ENCODE results near the gene NUP155. TPM values are rescaled to one million over a fixed set of nuclear protein-coding genes. Genes with fewer than 3 reads are reported as not detected.
A peak's percentile ranks its signal among the peaks of the same experiment; 100 is the strongest.
"Not testable (repeated sequence)": the region's sequence is repeated elsewhere in the genome, so short reads cannot be mapped to it uniquely, and the experiment has no call there.

The NUP155 gene
- total RNA-seq, 1 experiment from 2014 or later = 63.9 TPM

DNA sequence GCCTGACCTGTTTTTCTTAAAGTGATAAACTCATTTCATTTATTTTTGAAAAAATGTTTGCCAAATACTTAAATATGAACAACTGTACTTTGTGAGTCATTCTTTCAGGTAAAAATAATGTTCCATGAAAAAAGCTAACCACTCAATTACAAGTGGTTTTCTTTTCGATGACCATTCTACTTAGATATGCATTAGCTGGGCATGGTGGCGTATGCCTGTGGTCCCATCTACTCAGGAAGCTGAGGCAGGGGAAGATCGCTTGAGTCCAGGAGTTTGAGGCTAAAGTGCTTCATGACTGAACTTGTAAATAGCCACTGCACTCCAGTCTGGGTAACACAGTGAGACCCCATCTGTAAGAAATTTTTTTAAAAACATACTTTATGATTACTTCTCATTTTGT, 4.2 kb upstream of the NUP155 start:
- ChIA-PET POLR2A (no interaction called here), CTCF (no interaction called here)
- DNase-seq = no peak
- Histone ChIP-seq H3K27me3 (replicated peaks; ENCODE audit: control insufficient read depth, insufficient read depth, low read length) (no peaks in the 10 kb centered on the region), H3K4me1 (no peaks in the 10 kb centered on the region), H3K9me3 (no peaks in the 10 kb centered on the region), H3K4me3 (ENCODE audit: low read depth, low read length) (no peak overlapping the region), H3K36me3 (ENCODE audit: control insufficient read depth, insufficient read depth, low read length) (no peaks in the 10 kb centered on the region)
- no peak overlapping the region for H3K27ac Mint-ChIP-seq (ENCODE audit: unreplicated experiment)
- no TSS peak for BruUV-seq (replicated peaks)
- no peaks in the 10 kb centered on the region for H3K9me3 Mint-ChIP-seq (ENCODE audit: unreplicated experiment)
- H3K36me3 Mint-ChIP-seq (ENCODE audit: insufficient read depth, unreplicated experiment) = peaks cover 7% of the 10 kb centered on the region
- no peak overlapping the region for H3K4me3 Mint-ChIP-seq (ENCODE audit: unreplicated experiment)
- intact Hi-C loops (cut with micrococcal nuclease; ENCODE audit: unreplicated experiment) = no loop called here
- TF ChIP-seq, protein P1, sequence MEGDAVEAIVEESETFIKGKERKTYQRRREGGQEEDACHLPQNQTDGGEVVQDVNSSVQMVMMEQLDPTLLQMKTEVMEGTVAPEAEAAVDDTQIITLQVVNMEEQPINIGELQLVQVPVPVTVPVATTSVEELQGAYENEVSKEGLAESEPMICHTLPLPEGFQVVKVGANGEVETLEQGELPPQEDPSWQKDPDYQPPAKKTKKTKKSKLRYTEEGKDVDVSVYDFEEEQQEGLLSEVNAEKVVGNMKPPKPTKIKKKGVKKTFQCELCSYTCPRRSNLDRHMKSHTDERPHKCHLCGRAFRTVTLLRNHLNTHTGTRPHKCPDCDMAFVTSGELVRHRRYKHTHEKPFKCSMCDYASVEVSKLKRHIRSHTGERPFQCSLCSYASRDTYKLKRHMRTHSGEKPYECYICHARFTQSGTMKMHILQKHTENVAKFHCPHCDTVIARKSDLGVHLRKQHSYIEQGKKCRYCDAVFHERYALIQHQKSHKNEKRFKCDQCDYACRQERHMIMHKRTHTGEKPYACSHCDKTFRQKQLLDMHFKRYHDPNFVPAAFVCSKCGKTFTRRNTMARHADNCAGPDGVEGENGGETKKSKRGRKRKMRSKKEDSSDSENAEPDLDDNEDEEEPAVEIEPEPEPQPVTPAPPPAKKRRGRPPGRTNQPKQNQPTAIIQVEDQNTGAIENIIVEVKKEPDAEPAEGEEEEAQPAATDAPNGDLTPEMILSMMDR (IDR thresholded peaks at IDR 0.05; ENCODE audit: insufficient read depth in 1 of 2, low read depth in 1 of 2, low read length in 1 of 2, severe bottlenecking in 1 of 2, unreplicated experiment in 1 of 2) = no peak
- H3K4me1 Mint-ChIP-seq (ENCODE audit: low read depth, unreplicated experiment) = peaks cover 5% of the 10 kb centered on the region
- no peaks in the 10 kb centered on the region for H3K27me3 Mint-ChIP-seq (ENCODE audit: insufficient read depth, unreplicated experiment)

DNA sequence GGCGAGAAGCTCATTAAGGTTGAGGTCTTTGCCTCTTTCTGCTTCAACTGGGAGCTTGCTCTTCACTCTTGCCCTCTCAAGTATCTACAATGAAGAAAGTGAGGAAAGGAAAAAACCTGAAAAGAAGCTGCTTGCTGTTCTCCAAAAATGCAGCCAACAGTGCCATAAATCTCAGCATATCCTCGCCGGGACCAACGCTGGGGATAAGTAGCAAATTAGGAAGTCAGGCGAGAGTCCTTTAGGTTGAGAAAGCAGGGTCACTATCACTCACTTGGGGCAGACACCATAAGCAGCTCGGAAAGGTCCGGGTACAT, 399 bp downstream of the NUP155 start:
- no peaks in the 10 kb centered on the region for H3K36me3 ChIP-seq (ENCODE audit: control insufficient read depth, insufficient read depth, low read length)
- no TSS peak for BruUV-seq (replicated peaks)
- no peaks in the 10 kb centered on the region for H3K9me3 ChIP-seq
- intact Hi-C loops (cut with micrococcal nuclease; ENCODE audit: unreplicated experiment) = no loop called here
- H3K27me3 Mint-ChIP-seq (ENCODE audit: insufficient read depth, unreplicated experiment) = no peaks in the 10 kb centered on the region
- TF ChIP-seq, protein P1 (IDR thresholded peaks at IDR 0.05; ENCODE audit: insufficient read depth in 1 of 2, low read depth in 1 of 2, low read length in 1 of 2, severe bottlenecking in 1 of 2, unreplicated experiment in 1 of 2) = no peak
- H3K27ac Mint-ChIP-seq (ENCODE audit: unreplicated experiment) = peak overlapping the region; percentile 97
- ChIA-PET CTCF (interaction anchor here (0.6 to 1.3 kb wide), 4 partner anchors 9 to 582 kb away, joined by 3 to 12 read pairs (median 6); partner anchors contain the start of gene WDR70), POLR2A (interaction anchor here (0.5 to 1.6 kb wide), 5 partner anchors 9 to 287 kb away, joined by 3 to 14 read pairs (median 4); partner anchors contain the start of genes CPLANE1 and WDR70)
- peak overlapping the region; percentile 90 for H3K4me3 ChIP-seq (ENCODE audit: low read depth, low read length)
- peaks cover 8% of the 10 kb centered on the region for H3K4me1 ChIP-seq
- DNase-seq = no peak
- H3K27me3 ChIP-seq (replicated peaks; ENCODE audit: control insufficient read depth, insufficient read depth, low read length) = no peaks in the 10 kb centered on the region
- H3K4me1 Mint-ChIP-seq (ENCODE audit: low read depth, unreplicated experiment) = peaks cover 17% of the 10 kb centered on the region
- H3K9me3 Mint-ChIP-seq (ENCODE audit: unreplicated experiment) = no peaks in the 10 kb centered on the region
- H3K36me3 Mint-ChIP-seq (ENCODE audit: insufficient read depth, unreplicated experiment) = peaks cover 28% of the 10 kb centered on the region
- H3K4me3 Mint-ChIP-seq (ENCODE audit: unreplicated experiment) = peak overlapping the region; percentile 92

DNA sequence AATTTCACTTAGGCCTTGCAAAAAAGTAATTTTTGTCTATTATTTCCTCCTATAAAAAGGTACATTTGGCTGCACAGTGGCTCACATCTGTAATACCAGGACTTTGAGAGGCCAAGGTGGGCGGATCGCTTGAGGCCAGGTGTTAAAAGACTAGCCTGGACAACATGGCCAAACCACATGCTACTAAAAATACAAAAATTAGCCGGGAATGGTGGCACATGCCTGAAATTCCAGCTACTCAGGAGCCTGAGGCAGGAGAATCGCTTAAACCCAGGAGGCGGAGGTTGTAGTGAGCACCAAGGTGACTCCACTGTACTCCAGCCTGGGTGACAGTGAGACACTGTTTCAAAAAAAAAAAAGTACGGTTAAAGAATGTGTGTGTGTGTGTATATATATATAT, 15.7 kb downstream of the NUP155 start:
- Mint-ChIP-seq H3K4me1 (ENCODE audit: low read depth, unreplicated experiment) (no peaks in the 10 kb centered on the region), H3K27ac (ENCODE audit: unreplicated experiment) (no peak overlapping the region), H3K4me3 (ENCODE audit: unreplicated experiment) (no peak overlapping the region), H3K36me3 (ENCODE audit: insufficient read depth, unreplicated experiment) (peaks cover 60% of the 10 kb centered on the region), H3K27me3 (ENCODE audit: insufficient read depth, unreplicated experiment) (no peaks in the 10 kb centered on the region), H3K9me3 (ENCODE audit: unreplicated experiment) (no peaks in the 10 kb centered on the region)
- peaks cover 1% of the 10 kb centered on the region; the same call in 1 of the 2 replicates for H3K36me3 ChIP-seq (ENCODE audit: control insufficient read depth, insufficient read depth, low read length)
- ChIA-PET POLR2A (no interaction called here), CTCF (no interaction called here)
- TF ChIP-seq, protein P1 (IDR thresholded peaks at IDR 0.05; ENCODE audit: insufficient read depth in 1 of 2, low read depth in 1 of 2, low read length in 1 of 2, severe bottlenecking in 1 of 2, unreplicated experiment in 1 of 2) = no peak
- H3K27me3 ChIP-seq (replicated peaks; ENCODE audit: control insufficient read depth, insufficient read depth, low read length) = no peaks in the 10 kb centered on the region
- BruUV-seq (replicated peaks) = no TSS peak
- H3K9me3 ChIP-seq = no peaks in the 10 kb centered on the region
- intact Hi-C loops (cut with micrococcal nuclease; ENCODE audit: unreplicated experiment) = no loop called here
- no peaks in the 10 kb centered on the region for H3K4me1 ChIP-seq
- no peak for DNase-seq
- no peak overlapping the region for H3K4me3 ChIP-seq (ENCODE audit: low read depth, low read length)

DNA sequence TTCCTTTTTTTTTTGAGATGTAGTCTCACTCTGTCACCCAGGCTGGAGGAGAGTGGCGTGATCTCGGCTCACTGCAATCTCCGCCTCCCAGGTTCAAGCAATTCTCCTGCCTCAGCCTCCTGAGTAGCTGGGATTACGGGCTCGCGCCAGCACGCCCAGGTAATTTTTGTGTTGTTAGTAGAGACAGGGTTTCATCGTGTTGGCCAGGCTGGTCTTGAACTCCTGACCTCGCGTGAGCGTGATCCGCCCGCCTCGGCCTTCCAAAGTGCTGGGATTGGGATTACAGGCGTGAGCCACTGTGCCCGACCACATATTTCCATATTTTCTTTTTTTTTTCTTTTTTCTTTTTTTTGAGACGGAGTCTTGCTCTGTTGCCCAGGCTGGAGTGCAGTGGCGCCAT, 28.2 kb downstream of the NUP155 start:
- H3K4me3 ChIP-seq (ENCODE audit: low read depth, low read length); BruUV-seq (replicated peaks); H3K9me3 ChIP-seq; H3K27me3 Mint-ChIP-seq (ENCODE audit: insufficient read depth, unreplicated experiment); POLR2A ChIA-PET; H3K4me1 ChIP-seq; H3K4me3 Mint-ChIP-seq (ENCODE audit: unreplicated experiment); H3K36me3 ChIP-seq (ENCODE audit: control insufficient read depth, insufficient read depth, low read length); H3K27me3 ChIP-seq (replicated peaks; ENCODE audit: control insufficient read depth, insufficient read depth, low read length); H3K4me1 Mint-ChIP-seq (ENCODE audit: low read depth, unreplicated experiment); DNase-seq; H3K9me3 Mint-ChIP-seq (ENCODE audit: unreplicated experiment); intact Hi-C loops (cut with micrococcal nuclease; ENCODE audit: unreplicated experiment); H3K27ac Mint-ChIP-seq (ENCODE audit: unreplicated experiment): not testable (repeated sequence)
- peaks cover 92% of the 10 kb centered on the region for H3K36me3 Mint-ChIP-seq (ENCODE audit: insufficient read depth, unreplicated experiment)
- CTCF ChIA-PET = interaction anchor here (0.6 kb wide), 1 partner anchor 8 kb away, joined by 4 read pairs; no protein-coding TSS in a partner anchor

DNA sequence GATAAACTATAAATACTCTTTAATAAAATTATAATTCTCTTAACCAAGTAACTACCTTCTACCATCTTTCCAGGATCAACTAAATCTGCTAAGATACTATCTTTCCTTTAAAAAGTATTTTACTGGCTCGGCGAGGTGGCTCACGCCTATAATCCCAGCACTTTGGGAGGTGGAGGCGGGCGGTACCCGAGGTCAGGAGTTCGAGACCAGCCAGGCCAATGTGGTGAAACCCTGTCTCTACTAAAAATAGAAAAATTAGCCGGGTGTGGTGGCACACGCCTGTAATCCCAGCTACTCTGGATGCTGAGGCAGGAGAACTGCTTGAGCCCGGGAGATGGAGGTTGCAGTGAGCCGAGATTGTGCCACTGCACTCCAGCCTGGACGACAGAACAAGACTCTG, 36.2 kb downstream of the NUP155 start:
- H3K27ac Mint-ChIP-seq (ENCODE audit: unreplicated experiment); H3K36me3 ChIP-seq (ENCODE audit: control insufficient read depth, insufficient read depth, low read length); H3K4me3 Mint-ChIP-seq (ENCODE audit: unreplicated experiment); H3K4me1 Mint-ChIP-seq (ENCODE audit: low read depth, unreplicated experiment); H3K4me3 ChIP-seq (ENCODE audit: low read depth, low read length); DNase-seq; intact Hi-C loops (cut with micrococcal nuclease; ENCODE audit: unreplicated experiment); H3K9me3 ChIP-seq; BruUV-seq (replicated peaks); H3K9me3 Mint-ChIP-seq (ENCODE audit: unreplicated experiment); POLR2A ChIA-PET; H3K27me3 Mint-ChIP-seq (ENCODE audit: insufficient read depth, unreplicated experiment); H3K27me3 ChIP-seq (replicated peaks; ENCODE audit: control insufficient read depth, insufficient read depth, low read length); H3K4me1 ChIP-seq; CTCF ChIA-PET: not testable (repeated sequence)
- peaks cover 80% of the 10 kb centered on the region for H3K36me3 Mint-ChIP-seq (ENCODE audit: insufficient read depth, unreplicated experiment)
